SK-N-SH treated with all-trans-retinoic acid at 6 μM for 48 hours (cell line): ENCODE results near the gene GIMAP8.
"Not testable (repeated sequence)": the region's sequence is repeated elsewhere in the genome, so short reads cannot be mapped to it uniquely, and the experiment has no call there.

ENCODE experiments used
- ATAC-seq: fragments of 200-7000 bp; cut with Tn5 transposase; 3 replicates; pipeline ENCODE4 v1.9.1; 2020; ENCODE audit warnings: mild to moderate bottlenecking, moderate library complexity
- ARNTL ChIP-seq: fragments of 450-650 bp; formaldehyde crosslinking; IDR thresholded peaks from 2 replicates; pipeline ENCODE4 v1.5.0; 2020; ENCODE audit warnings: low read depth, mild to moderate bottlenecking, moderate library complexity, borderline replicate concordance
- BACH2 ChIP-seq: fragments of 250-450 bp; sonication (Bioruptor Pico); IDR thresholded peaks from 2 replicates; pipeline ENCODE4 v1.9.0; 2021; ENCODE audit warnings: mild to moderate bottlenecking, borderline replicate concordance
- CREB5 ChIP-seq: fragments of 250-450 bp; sonication (Bioruptor Pico); IDR thresholded peaks from 2 replicates; pipeline ENCODE4 v1.5.1; 2020; ENCODE audit warnings: low read depth, mild to moderate bottlenecking, moderate library complexity
- CSDC2 ChIP-seq: fragments of 250-450 bp; sonication (Bioruptor Pico); IDR thresholded peaks from 2 replicates; pipeline ENCODE4 v1.5.0; 2020; ENCODE audit warnings: mild to moderate bottlenecking, moderate library complexity
- ESRRG ChIP-seq: fragments of 250-450 bp; sonication (Bioruptor Pico); IDR thresholded peaks from 2 replicates; pipeline ENCODE4 v1.6.1; 2021; ENCODE audit warnings: mild to moderate bottlenecking
- GLIS3 ChIP-seq: fragments of 250-450 bp; sonication (Bioruptor Pico); IDR thresholded peaks from 2 replicates; pipeline ENCODE4 v1.5.0; 2020; ENCODE audit warnings: mild to moderate bottlenecking, moderate library complexity
- ISL1 ChIP-seq: fragments of 250-450 bp; sonication (Bioruptor Pico); IDR thresholded peaks from 2 replicates; pipeline ENCODE4 v2.1.2; 2022; ENCODE audit warnings: mild to moderate bottlenecking, moderate library complexity
- OSR1 ChIP-seq: fragments of 250-450 bp; sonication (Bioruptor Pico); IDR thresholded peaks from 2 replicates; pipeline ENCODE4 v1.8.0; 2022; ENCODE audit warnings: moderate library complexity, mild to moderate bottlenecking, inconsistent platforms
- PATZ1 ChIP-seq: fragments of 250-450 bp; sonication (Bioruptor Pico); IDR thresholded peaks from 2 replicates; pipeline ENCODE4 v1.8.0; 2020; ENCODE audit warnings: mild to moderate bottlenecking, moderate library complexity, borderline replicate concordance
- POU6F1 ChIP-seq: fragments of 250-450 bp; sonication (Bioruptor Pico); IDR thresholded peaks from 2 replicates; pipeline ENCODE4 v1.8.0; 2021; ENCODE audit warnings: low read depth, mild to moderate bottlenecking, moderate library complexity, borderline replicate concordance
- PPARA ChIP-seq: fragments of 250-450 bp; sonication (Bioruptor Pico); IDR thresholded peaks from 2 replicates; pipeline ENCODE4 v1.5.0; 2020; ENCODE audit warnings: mild to moderate bottlenecking, borderline replicate concordance
- RARB ChIP-seq: fragments of 250-450 bp; sonication (Bioruptor Pico); IDR thresholded peaks from 2 replicates; pipeline ENCODE4 v1.8.0; 2021; ENCODE audit warnings: mild to moderate bottlenecking, moderate library complexity
- SNAI2 ChIP-seq: fragments of 250-450 bp; sonication (Bioruptor Pico); IDR thresholded peaks from 2 replicates; pipeline ENCODE4 v1.5.0; 2020; ENCODE audit warnings: mild to moderate bottlenecking, moderate library complexity
- TCF4 ChIP-seq: fragments of 250-450 bp; sonication (Bioruptor Pico); IDR thresholded peaks from 2 replicates; pipeline ENCODE4 v1.8.0; 2021; ENCODE audit warnings: mild to moderate bottlenecking, moderate library complexity, borderline replicate concordance
- TOX ChIP-seq: fragments of 250-450 bp; sonication (Bioruptor Pico); IDR thresholded peaks from 2 replicates; pipeline ENCODE4 v1.8.0; 2021; ENCODE audit warnings: mild to moderate bottlenecking, moderate library complexity, borderline replicate concordance
- TSHZ2 ChIP-seq: fragments of 250-450 bp; sonication (Bioruptor Pico); IDR thresholded peaks from 2 replicates; pipeline ENCODE4 v1.5.0; 2020; ENCODE audit warnings: mild to moderate bottlenecking, moderate library complexity
- ZC3H10 ChIP-seq: fragments of 250-450 bp; sonication (Bioruptor Pico); IDR thresholded peaks from 2 replicates; pipeline ENCODE4 v1.5.1; 2021; ENCODE audit warnings: mild to moderate bottlenecking, moderate library complexity
- ZFP3 ChIP-seq: fragments of 250-450 bp; sonication (Bioruptor Pico); IDR thresholded peaks from 2 replicates; pipeline ENCODE4 v1.5.0; 2020; ENCODE audit warnings: mild to moderate bottlenecking, moderate library complexity
- ZFP30 ChIP-seq: fragments of 450-650 bp; formaldehyde crosslinking; IDR thresholded peaks from 2 replicates; pipeline ENCODE4 v1.5.0; 2022; ENCODE audit warnings: mild to moderate bottlenecking, moderate library complexity
- ZNF565 ChIP-seq: fragments of 450-650 bp; formaldehyde crosslinking; conservative IDR thresholded peaks from 2 replicates; pipeline ENCODE4 v1.5.0; 2020; ENCODE audit warnings: low read depth, mild to moderate bottlenecking, moderate library complexity
- ZNF70 ChIP-seq: fragments of 450-650 bp; formaldehyde crosslinking; IDR thresholded peaks from 2 replicates; pipeline ENCODE4 v1.5.0; 2020; ENCODE audit warnings: mild to moderate bottlenecking, moderate library complexity
- ZNF8 ChIP-seq: fragments of 450-650 bp; formaldehyde crosslinking; IDR thresholded peaks from 2 replicates; pipeline ENCODE4 v1.5.0; 2020; ENCODE audit warnings: mild to moderate bottlenecking, moderate library complexity

The GIMAP8 gene

GRCh38 chr7:150487625-150488024, 37.2 kb downstream of the GIMAP8 start:
- TF ChIP-seq TOX (no peak), PATZ1 (CRISPR knock-in tag) (no peak), GLIS3 (CRISPR knock-in tag) (no peak), ZC3H10 (CRISPR knock-in tag) (no peak), PPARA (no peak), CSDC2 (CRISPR knock-in tag) (no peak), ZNF8 (CRISPR knock-in tag) (no peak), ESRRG (CRISPR knock-in tag) (no peak), ARNTL (CRISPR knock-in tag) (no peak), ZFP3 (CRISPR knock-in tag) (no peak), ZFP30 (CRISPR knock-in tag) (no peak), TSHZ2 (CRISPR knock-in tag) (no peak), ISL1 (no peak), SNAI2 (no peak), OSR1 (CRISPR knock-in tag) (no peak), RARB (CRISPR knock-in tag) (no peak), ZNF70 (CRISPR knock-in tag) (no peak), TCF4 (no peak), ZNF565 (no peak), CREB5 (CRISPR knock-in tag) (no peak)
- TF ChIP-seq, all 23 proteins: peak for 0
- ATAC-seq: no peak

- ATAC-seq: no peak
- TF ChIP-seq OSR1 (CRISPR knock-in tag) (no peak), POU6F1 (no peak), BACH2 (CRISPR knock-in tag) (no peak), ISL1 (no peak), GLIS3 (CRISPR knock-in tag) (no peak), SNAI2 (no peak), PATZ1 (CRISPR knock-in tag) (no peak), ZNF70 (CRISPR knock-in tag) (no peak), ZNF565 (no peak), ZNF8 (CRISPR knock-in tag) (no peak), CREB5 (CRISPR knock-in tag) (no peak)
- TF ChIP-seq, all 23 proteins: peak for 0
These were observed 39.4 kb downstream of the GIMAP8 start for GRCh38 chr7:150489782-150490181.

GRCh38 chr7:150493442-150493841, 43.0 kb downstream of the GIMAP8 start:
- not testable (repeated sequence) for ATAC-seq
